SK-N-SH treated with all-trans-retinoic acid at 6 μM for 48 hours (cell line): Measurements from ENCODE around the gene SC5D.

ENCODE experiments used
- ARNTL ChIP-seq: fragments of 450-650 bp; formaldehyde crosslinking; IDR thresholded peaks from 2 replicates; pipeline ENCODE4 v1.5.0; 2020; ENCODE audit warnings: low read depth, mild to moderate bottlenecking, moderate library complexity, borderline replicate concordance
- ISL1 ChIP-seq: fragments of 250-450 bp; sonication (Bioruptor Pico); IDR thresholded peaks from 2 replicates; pipeline ENCODE4 v2.1.2; 2022; ENCODE audit warnings: mild to moderate bottlenecking, moderate library complexity
- SNAI2 ChIP-seq: fragments of 250-450 bp; sonication (Bioruptor Pico); IDR thresholded peaks from 2 replicates; pipeline ENCODE4 v1.5.0; 2020; ENCODE audit warnings: mild to moderate bottlenecking, moderate library complexity
- TCF4 ChIP-seq: fragments of 250-450 bp; sonication (Bioruptor Pico); IDR thresholded peaks from 2 replicates; pipeline ENCODE4 v1.8.0; 2021; ENCODE audit warnings: mild to moderate bottlenecking, moderate library complexity, borderline replicate concordance
- ZFP3 ChIP-seq: fragments of 250-450 bp; sonication (Bioruptor Pico); IDR thresholded peaks from 2 replicates; pipeline ENCODE4 v1.5.0; 2020; ENCODE audit warnings: mild to moderate bottlenecking, moderate library complexity
- ZNF70 ChIP-seq: fragments of 450-650 bp; formaldehyde crosslinking; IDR thresholded peaks from 2 replicates; pipeline ENCODE4 v1.5.0; 2020; ENCODE audit warnings: mild to moderate bottlenecking, moderate library complexity
- ZNF8 ChIP-seq: fragments of 450-650 bp; formaldehyde crosslinking; IDR thresholded peaks from 2 replicates; pipeline ENCODE4 v1.5.0; 2020; ENCODE audit warnings: mild to moderate bottlenecking, moderate library complexity
- TF ChIP-seq, protein P1 (sequence below): fragments of 250-450 bp; sonication (Bioruptor Pico); IDR thresholded peaks from 2 replicates; pipeline ENCODE4 v1.8.0; 2021; ENCODE audit warnings: low read depth, mild to moderate bottlenecking, moderate library complexity, borderline replicate concordance

DNA sequence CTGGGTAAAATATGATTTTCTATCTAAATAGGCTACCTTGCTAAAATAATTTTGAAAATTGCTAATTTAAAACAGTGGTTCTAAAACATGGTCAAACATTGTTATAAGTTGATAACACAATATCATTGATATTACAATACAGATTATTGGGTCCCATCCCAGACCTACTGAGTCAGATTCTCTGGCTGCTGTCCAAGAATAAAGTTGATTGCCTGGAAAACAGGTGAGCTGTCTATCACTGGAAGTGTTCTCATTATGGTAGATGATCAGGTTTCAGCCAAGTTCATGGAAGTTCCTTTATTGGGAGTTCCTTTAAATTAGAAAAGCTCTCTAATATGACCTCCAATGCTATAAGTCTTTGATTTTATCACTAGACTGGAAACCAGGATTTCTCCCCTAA is 52.3 kb downstream of the SC5D start:
- TF ChIP-seq ISL1 (CRISPR knock-in tag) (no peak), ARNTL (CRISPR knock-in tag) (no peak), SNAI2 (CRISPR knock-in tag) (no peak), TCF4 (CRISPR knock-in tag) (no peak), ZNF8 (CRISPR knock-in tag) (no peak), ZFP3 (no peak), ZNF70 (CRISPR knock-in tag) (no peak)
- TF ChIP-seq, protein P1, sequence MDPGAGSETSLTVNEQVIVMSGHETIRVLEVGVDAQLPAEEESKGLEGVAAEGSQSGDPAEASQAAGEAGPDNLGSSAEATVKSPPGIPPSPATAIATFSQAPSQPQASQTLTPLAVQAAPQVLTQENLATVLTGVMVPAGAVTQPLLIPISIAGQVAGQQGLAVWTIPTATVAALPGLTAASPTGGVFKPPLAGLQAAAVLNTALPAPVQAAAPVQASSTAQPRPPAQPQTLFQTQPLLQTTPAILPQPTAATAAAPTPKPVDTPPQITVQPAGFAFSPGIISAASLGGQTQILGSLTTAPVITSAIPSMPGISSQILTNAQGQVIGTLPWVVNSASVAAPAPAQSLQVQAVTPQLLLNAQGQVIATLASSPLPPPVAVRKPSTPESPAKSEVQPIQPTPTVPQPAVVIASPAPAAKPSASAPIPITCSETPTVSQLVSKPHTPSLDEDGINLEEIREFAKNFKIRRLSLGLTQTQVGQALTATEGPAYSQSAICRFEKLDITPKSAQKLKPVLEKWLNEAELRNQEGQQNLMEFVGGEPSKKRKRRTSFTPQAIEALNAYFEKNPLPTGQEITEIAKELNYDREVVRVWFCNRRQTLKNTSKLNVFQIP = no peak
